K562 (cell line): ENCODE data around the gene LILRB3. TPM values are rescaled to one million over a fixed set of nuclear protein-coding genes. Genes with fewer than 3 reads are reported as not detected.

Experiments
- ATF3 ChIP-seq, 2 experiments: fragments of 450-650 bp in 1 of 2; sonication (generic) in 1 of 2; formaldehyde crosslinking in 1 of 2; IDR thresholded peaks in 1 of 2; conservative IDR thresholded peaks in 1 of 2; 2 replicates each; pipeline versions ENCODE4 v1.6.1 to v1.8.1; 2016 to 2023; ENCODE audit warnings: mild to moderate bottlenecking in 2 of 2, moderate library complexity in 2 of 2, inconsistent platforms in 1 of 2, missing genetic modification reagents in 1 of 2
- ATF7 ChIP-seq: fragments of 450-650 bp; IDR thresholded peaks from 2 replicates; pipeline ENCODE4 v1.7.1; 2014; ENCODE audit warnings: mild to moderate bottlenecking, moderate library complexity
- CTBP1 ChIP-seq: fragments of 450-650 bp; IDR thresholded peaks from 2 replicates; pipeline ENCODE4 v1.6.1; 2016; ENCODE audit warnings: borderline replicate concordance
- DLX4 ChIP-seq: fragments of 250-450 bp; sonication (Bioruptor Pico); IDR thresholded peaks from 2 replicates; pipeline ENCODE4 v1.6.1; 2021; ENCODE audit warnings: mild to moderate bottlenecking
- DMBX1 ChIP-seq: fragments of 250-450 bp; sonication (Bioruptor Pico); IDR thresholded peaks from 2 replicates; pipeline ENCODE4 v1.8.0; 2022; ENCODE audit warnings: inconsistent platforms, mild to moderate bottlenecking, moderate library complexity, borderline replicate concordance
- HDAC3 ChIP-seq: fragments of 450-650 bp; IDR thresholded peaks from 2 replicates; pipeline ENCODE4 v1.6.1; 2018; ENCODE audit warnings: borderline replicate concordance, mild to moderate bottlenecking, moderate library complexity; ENCODE audit not compliant: partially characterized antibody
- HDAC6 ChIP-seq: IDR thresholded peaks from 2 replicates; pipeline ENCODE4 v1.6.1; 2012; ENCODE audit warnings: low read depth, mild to moderate bottlenecking, control low read depth, inconsistent platforms, low read length, moderate library complexity
- ILF3 ChIP-seq: fragments of 450-650 bp; IDR thresholded peaks from 2 replicates; pipeline ENCODE4 v1.6.1; 2018; ENCODE audit warnings: antibody characterized with exemption, mild to moderate bottlenecking, moderate library complexity, borderline replicate concordance
- KAT7 ChIP-seq: sonication (generic); formaldehyde crosslinking; IDR thresholded peaks from 2 replicates; pipeline ENCODE4 v1.8.0; 2022; ENCODE audit warnings: missing genetic modification reagents, mild to moderate bottlenecking, borderline replicate concordance
- KDM1A ChIP-seq, 2 experiments: fragments of 450-650 bp; IDR thresholded peaks; 2 replicates each; pipeline ENCODE4 v1.6.1; 2016; ENCODE audit warnings: mild to moderate bottlenecking in 2 of 2
- MCM5 ChIP-seq: fragments of 450-650 bp; IDR thresholded peaks from 2 replicates; pipeline ENCODE4 v1.6.1; 2016; ENCODE audit warnings: low read depth
- MXI1 ChIP-seq: IDR thresholded peaks from 2 replicates; pipeline ENCODE4 v1.6.1; 2011; ENCODE audit warnings: low read depth, mild to moderate bottlenecking, improper control_type of control experiment, low read length
- OTX1 ChIP-seq: fragments of 450-650 bp; formaldehyde crosslinking; IDR thresholded peaks from 2 replicates; pipeline ENCODE4 v1.4.0; 2022; ENCODE audit warnings: mild to moderate bottlenecking
- PATZ1 ChIP-seq: fragments of 250-450 bp; sonication (Bioruptor Pico); IDR thresholded peaks from 2 replicates; pipeline ENCODE4 v1.5.0; 2020; ENCODE audit warnings: mild to moderate bottlenecking, borderline replicate concordance
- POU5F1 ChIP-seq: fragments of 150-350 bp; IDR thresholded peaks from 2 replicates; pipeline ENCODE4 v1.6.1; 2014; ENCODE audit warnings: borderline replicate concordance, low read length, low read depth, mild to moderate bottlenecking; ENCODE audit not compliant: partially characterized antibody
- PTBP1 ChIP-seq: fragments of 200-400 bp; formaldehyde crosslinking; IDR thresholded peaks from 2 replicates; pipeline ENCODE4 v1.6.1; 2017; ENCODE audit warnings: low read depth, low read length
- RBM25 ChIP-seq: fragments of 200-400 bp; formaldehyde crosslinking; IDR thresholded peaks from 2 replicates; pipeline ENCODE4 v1.6.1; 2018; ENCODE audit warnings: low read length, low read depth, moderate library complexity; ENCODE audit not compliant: severe bottlenecking
- RHOXF2B ChIP-seq: fragments of 250-450 bp; sonication (Bioruptor Pico); conservative IDR thresholded peaks from 2 replicates; pipeline ENCODE4 v1.5.1; 2021
- SREBF2 ChIP-seq: sonication (generic); formaldehyde crosslinking; IDR thresholded peaks from 2 replicates; pipeline ENCODE4 v1.4.0; 2020; ENCODE audit warnings: mild to moderate bottlenecking, missing genetic modification reagents
- SRSF3 ChIP-seq: fragments of 200-400 bp; formaldehyde crosslinking; IDR thresholded peaks from 2 replicates; pipeline ENCODE4 v1.6.1; 2016; ENCODE audit warnings: mild to moderate bottlenecking, low read length, moderate library complexity; ENCODE audit not compliant: insufficient read depth
- TFAP4 ChIP-seq: sonication (generic); formaldehyde crosslinking; IDR thresholded peaks from 2 replicates; pipeline ENCODE4 v1.8.0; 2022; ENCODE audit warnings: missing genetic modification reagents, mild to moderate bottlenecking, moderate library complexity, borderline replicate concordance
- THAP7 ChIP-seq: fragments of 250-450 bp; sonication (Bioruptor Pico); IDR thresholded peaks from 2 replicates; pipeline ENCODE4 v1.5.0; 2021
- ZFP36 ChIP-seq: fragments of 150-350 bp; IDR thresholded peaks from 2 replicates; pipeline ENCODE4 v1.6.1; 2018; ENCODE audit warnings: low read length, low read depth; ENCODE audit not compliant: partially characterized antibody
- ZNF444 ChIP-seq: fragments of 250-450 bp; sonication (Bioruptor Pico); IDR thresholded peaks from 2 replicates; pipeline ENCODE4 v1.4.0; 2020; ENCODE audit warnings: mild to moderate bottlenecking, moderate library complexity
- polyA plus RNA-seq, 8 experiments: library from polyadenylated mRNA; depleted of rRNA in 4 of 8; stranded (reverse) in 5 of 8; unstranded in 3 of 8; fragments of >200 nt; fragmentation: Nextera tagmentation in 2 of 8; fragmentation: Illumina TruSeq in 1 of 8; extraction: Ambion mirVana in 2 of 8; extraction: Trizol in 1 of 8; gene quantifications; 2 replicates each; pipeline versions ENCODE4 v1.2.1 to v1.2.3, GENCODE V29; 2011 to 2014; ENCODE audit warnings: inconsistent platforms in 1 of 8, missing spikeins in 1 of 8
- total RNA-seq, 7 experiments: library from RNA; depleted of rRNA in 6 of 7; stranded (reverse); fragments of >200 nt in 6 of 7; fragmentation: Illumina TruSeq in 2 of 7; extraction: Trizol in 2 of 7; gene quantifications; 2 replicates each; pipeline versions ENCODE4 v1.2.1 to v1.2.3, GENCODE V29; 2011 to 2021; ENCODE audit warnings: low replicate concordance in 1 of 7

Gene LILRB3
- total and polyA plus RNA-seq, 9 of the 15 experiments (the other 6 are each of a cell fraction or from before 2014, with no cell fraction given): 0.01 to 0.09 TPM; not detected in 7

GRCh38 chr19:54188215-54188871 is 34.5 kb downstream of the LILRB3 start (continued):
- no peak for TF ChIP-seq DLX4
- no peak for TF ChIP-seq KAT7
- no peak for TF ChIP-seq RHOXF2B (CRISPR knock-in tag)
- TF ChIP-seq ZFP36: no peak
- TF ChIP-seq MXI1: no peak
- TF ChIP-seq KDM1A (IDR thresholded peaks at IDR 0.05): no peak
- TF ChIP-seq PTBP1: no peak
- peak; percentile 99 for TF ChIP-seq CTBP1
- no peak for TF ChIP-seq SRSF3
- TF ChIP-seq SREBF2 (CRISPR knock-in tag): no peak
- TF ChIP-seq ILF3: no peak
- TF ChIP-seq OTX1 (CRISPR knock-in tag): no peak; the same call in 1 of the 2 replicates
- TF ChIP-seq PATZ1: peak; percentile 91; the same call in 1 of the 2 replicates
- no peak for TF ChIP-seq HDAC3
- TF ChIP-seq THAP7 (CRISPR knock-in tag): no peak
- no peak for TF ChIP-seq RBM25
- no peak for TF ChIP-seq MCM5
- TF ChIP-seq POU5F1: no peak
- TF ChIP-seq DMBX1 (CRISPR knock-in tag): no peak
- TF ChIP-seq ZNF444 (CRISPR knock-in tag): no peak
- peak; percentile 88 for TF ChIP-seq ATF3 (IDR thresholded peaks at IDR 0.05)
- 0 out of 2 replicates have a peak, but pooled peaks have one; percentile 34 for TF ChIP-seq ATF3 (CRISPR knock-in tag; conservative IDR thresholded peaks at IDR 0.05)
- TF ChIP-seq ATF7: peak; percentile 68; the same call in 1 of the 2 replicates
- no peak for TF ChIP-seq TFAP4
- TF ChIP-seq HDAC6: no peak
